ENCODE results near the gene ZIC2. TPM values are rescaled to one million over a fixed set of nuclear protein-coding genes. Genes with fewer than 3 reads are reported as not detected.

ZIC2 gene
- total and polyA plus RNA-seq, 2 donors (not counting 1 experiment from before 2014, with no cell fraction given): not detected

DNA sequence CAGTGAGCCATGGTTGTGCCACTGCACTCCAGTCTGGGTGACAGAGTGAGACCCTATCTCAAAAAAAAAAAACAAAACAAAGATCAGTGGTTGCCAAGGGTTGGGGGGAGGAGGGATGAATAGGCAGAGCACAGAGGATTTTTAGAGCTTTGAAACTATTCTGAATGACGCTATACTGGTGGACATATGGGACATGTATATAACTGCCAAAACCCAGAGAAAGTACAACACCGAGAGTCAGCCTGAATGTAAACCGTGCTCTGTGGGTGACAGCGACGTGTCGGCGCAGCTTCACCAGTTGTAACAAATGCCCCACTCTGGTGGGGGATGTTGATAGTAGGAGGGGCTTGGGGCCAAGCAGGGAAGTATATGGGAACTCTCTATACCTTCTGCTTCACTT lies 42.9 kb upstream of the ZIC2 start:
- Histone ChIP-seq H2AFZ (ENCODE audit: low read length) (no peak overlapping the region), H3K9me3 (ENCODE audit: control insufficient read depth, insufficient read depth, low read depth, low read length) (no peaks in the 10 kb centered on the region), H3K9ac (ENCODE audit: insufficient read depth, low read length) (no peak overlapping the region), H3K4me2 (ENCODE audit: extremely low read depth, insufficient read depth, low read length) (no peak overlapping the region), H3K4me1 (ENCODE audit: control insufficient read depth, extremely low read depth, insufficient read depth, low read length) (no peaks in the 10 kb centered on the region), H3K36me3 (ENCODE audit: control insufficient read depth, insufficient read depth, low read length) (no peaks in the 10 kb centered on the region), H4K20me1 (ENCODE audit: control insufficient read depth, extremely low read depth, insufficient read depth, low read length) (no peaks in the 10 kb centered on the region), H3K27me3 (ENCODE audit: control insufficient read depth, insufficient read depth, low read length) (no peaks in the 10 kb centered on the region), H3K4me3 (replicated peaks in 1 of 4; ENCODE audit: control extremely low read depth in 1 of 4, insufficient read depth in 1 of 4, low read depth in 3 of 4, low read length in 4 of 4) (no peak overlapping the region), H3K27ac (ENCODE audit: insufficient read depth, low read length) (no peak overlapping the region), H3K79me2 (ENCODE audit: control insufficient read depth, insufficient read depth, low read length) (no peaks in the 10 kb centered on the region)
- no peak for DNase-seq (ENCODE audit: low read depth in 2 of 2)
- no peak for TF ChIP-seq CTCF (conservative IDR thresholded peaks at IDR 0.05 in 1 of 2, IDR thresholded peaks at IDR 0.05 in 1 of 2; ENCODE audit: low read depth in 1 of 2, low read length in 2 of 2)
- no peak for TF ChIP-seq EZH2 (IDR thresholded peaks at IDR 0.05; ENCODE audit: low read length, missing control alignments)

- no peak overlapping the region for H3K4me3 ChIP-seq (replicated peaks in 1 of 4; ENCODE audit: control extremely low read depth in 1 of 4, insufficient read depth in 1 of 4, low read depth in 3 of 4, low read length in 4 of 4)
- H3K9ac ChIP-seq (ENCODE audit: insufficient read depth, low read length): no peak overlapping the region
- no peaks in the 10 kb centered on the region for H3K9me3 ChIP-seq (ENCODE audit: control insufficient read depth, insufficient read depth, low read depth, low read length)
- H3K4me2 ChIP-seq (ENCODE audit: extremely low read depth, insufficient read depth, low read length): no peak overlapping the region
- no peaks in the 10 kb centered on the region for H4K20me1 ChIP-seq (ENCODE audit: control insufficient read depth, extremely low read depth, insufficient read depth, low read length)
- no peak for TF ChIP-seq CTCF (conservative IDR thresholded peaks at IDR 0.05 in 1 of 2, IDR thresholded peaks at IDR 0.05 in 1 of 2; ENCODE audit: low read depth in 1 of 2, low read length in 2 of 2)
- no peak for TF ChIP-seq EZH2 (IDR thresholded peaks at IDR 0.05; ENCODE audit: low read length, missing control alignments)
- H3K27ac ChIP-seq (ENCODE audit: insufficient read depth, low read length): no peak overlapping the region
- no peaks in the 10 kb centered on the region for H3K27me3 ChIP-seq (ENCODE audit: control insufficient read depth, insufficient read depth, low read length)
- no peaks in the 10 kb centered on the region for H3K4me1 ChIP-seq (ENCODE audit: control insufficient read depth, extremely low read depth, insufficient read depth, low read length)
- H3K79me2 ChIP-seq (ENCODE audit: control insufficient read depth, insufficient read depth, low read length): no peaks in the 10 kb centered on the region
- no peak overlapping the region for H2AFZ ChIP-seq (ENCODE audit: low read length)
- DNase-seq (ENCODE audit: low read depth in 2 of 2): no peak
- no peaks in the 10 kb centered on the region for H3K36me3 ChIP-seq (ENCODE audit: control insufficient read depth, insufficient read depth, low read length)
Measured at GRCh38 chr13:99941086-99941485, 40.5 kb upstream of the ZIC2 start.

DNA sequence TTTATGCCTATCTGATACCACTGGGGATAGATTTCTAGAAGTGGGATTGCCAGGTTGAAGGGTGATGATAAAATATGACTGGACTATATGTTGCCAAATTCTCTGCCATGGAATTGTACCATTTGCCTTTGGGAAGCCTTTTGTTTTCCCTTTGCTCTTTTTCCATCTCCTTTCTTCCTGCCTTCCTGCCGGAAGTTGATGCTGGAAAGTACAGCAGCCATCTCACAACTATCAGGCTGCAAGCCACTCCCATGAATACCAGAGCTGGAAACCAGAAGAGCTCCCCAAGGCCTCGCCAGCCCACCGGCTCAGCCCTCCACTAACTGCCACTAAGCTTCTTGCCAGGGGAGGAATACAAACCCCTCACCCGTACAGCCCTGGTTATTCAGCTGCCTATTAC lies 39.7 kb upstream of the ZIC2 start:
- no peaks in the 10 kb centered on the region for H3K27me3 ChIP-seq (ENCODE audit: control insufficient read depth, insufficient read depth, low read length)

More for the DNA sequence above, 39.7 kb upstream of the ZIC2 start:
- H3K4me3 ChIP-seq (replicated peaks in 1 of 4; ENCODE audit: control extremely low read depth in 1 of 4, insufficient read depth in 1 of 4, low read depth in 3 of 4, low read length in 4 of 4): no peak overlapping the region
- no peaks in the 10 kb centered on the region for H3K9me3 ChIP-seq (ENCODE audit: control insufficient read depth, insufficient read depth, low read depth, low read length)
- no peak overlapping the region for H2AFZ ChIP-seq (ENCODE audit: low read length)
- no peak overlapping the region for H3K4me2 ChIP-seq (ENCODE audit: extremely low read depth, insufficient read depth, low read length)
- DNase-seq (ENCODE audit: low read depth in 2 of 2): no peak
- H4K20me1 ChIP-seq (ENCODE audit: control insufficient read depth, extremely low read depth, insufficient read depth, low read length): no peaks in the 10 kb centered on the region
- H3K79me2 ChIP-seq (ENCODE audit: control insufficient read depth, insufficient read depth, low read length): no peaks in the 10 kb centered on the region
- no peaks in the 10 kb centered on the region for H3K4me1 ChIP-seq (ENCODE audit: control insufficient read depth, extremely low read depth, insufficient read depth, low read length)
- H3K36me3 ChIP-seq (ENCODE audit: control insufficient read depth, insufficient read depth, low read length): no peaks in the 10 kb centered on the region
- H3K9ac ChIP-seq (ENCODE audit: insufficient read depth, low read length): no peak overlapping the region
- H3K27ac ChIP-seq (ENCODE audit: insufficient read depth, low read length): no peak overlapping the region
- TF ChIP-seq EZH2 (IDR thresholded peaks at IDR 0.05; ENCODE audit: low read length, missing control alignments): no peak
- TF ChIP-seq CTCF (conservative IDR thresholded peaks at IDR 0.05 in 1 of 2, IDR thresholded peaks at IDR 0.05 in 1 of 2; ENCODE audit: low read depth in 1 of 2, low read length in 2 of 2): no peak

Measured in fibroblast of lung (primary cell).